Activated naive CD4-positive, alpha-beta T cell treated with anti-CD3 and anti-CD28 coated beads, Interleukin-2, amount 50 U/mL, for 72 hours (primary cell): Measurements from ENCODE around the gene HSBP1L1. TPM values are rescaled to one million over a fixed set of nuclear protein-coding genes. Genes with fewer than 3 reads are reported as not detected.
A peak's percentile ranks its signal among the peaks of the same experiment; 100 is the strongest.
"Not testable (repeated sequence)": the region's sequence is repeated elsewhere in the genome, so short reads cannot be mapped to it uniquely, and the experiment has no call there.

ENCODE experiments used
- ATAC-seq, 2 donors: fragments of 150-1000 bp; cut with Tn5 transposase; 2 replicates each; pipeline ENCODE4 v1.10.0; 2021; ENCODE audit warnings: mild to moderate bottlenecking in 2 of 2, moderate library complexity in 2 of 2
- DNase-seq, 2 donors: peaks; one replicate each; pipeline ENCODE4 v3.0.0; 2021 to 2022; ENCODE audit warnings: low spot score in 2 of 2
- H3K27ac Mint-ChIP-seq, 2 donors: one replicate each; pipeline ENCODE4 v1.8.0; 2022; ENCODE audit warnings: mild to moderate bottlenecking in 2 of 2, mixed read lengths in 2 of 2
- H3K36me3 Mint-ChIP-seq, 2 donors: one replicate each; pipeline ENCODE4 v1.8.0; 2022; ENCODE audit warnings: mixed read lengths in 2 of 2
- H3K9me3 Mint-ChIP-seq, 2 donors: one replicate each; pipeline ENCODE4 v1.8.0; 2022; ENCODE audit warnings: mixed read lengths in 2 of 2
- total RNA-seq, 2 donors: library from RNA; stranded (reverse); gene quantifications; one replicate each; pipeline ENCODE4 v1.2.3, GENCODE V29; 2022

Gene HSBP1L1
- total RNA-seq, 2 donors from 2014 or later = 5.9 to 21.6 TPM

GRCh38 chr18:79983793-79984192 is 19.4 kb downstream of the HSBP1L1 start:
- ATAC-seq = no peak
- peak overlapping the region in 1 of 2 donors; percentile 92 for H3K27ac Mint-ChIP-seq

GRCh38 chr18:79985172-79985571 is 20.7 kb downstream of the HSBP1L1 start:
- Mint-ChIP-seq H3K27ac (peak overlapping the region in 1 of 2 donors; percentile 14), H3K36me3 (peaks cover 12 to 43% of the 10 kb centered on the region in 2 donors), H3K9me3 (no peaks in the 10 kb centered on the region)
- DNase-seq (no peak), ATAC-seq (no peak)

More at GRCh38 chr18:79983793-79984192, 19.4 kb downstream of the HSBP1L1 start:
- DNase-seq = no peak
- no peaks in the 10 kb centered on the region for H3K9me3 Mint-ChIP-seq
- H3K36me3 Mint-ChIP-seq = peaks cover 12 to 37% of the 10 kb centered on the region in 2 donors

DNA sequence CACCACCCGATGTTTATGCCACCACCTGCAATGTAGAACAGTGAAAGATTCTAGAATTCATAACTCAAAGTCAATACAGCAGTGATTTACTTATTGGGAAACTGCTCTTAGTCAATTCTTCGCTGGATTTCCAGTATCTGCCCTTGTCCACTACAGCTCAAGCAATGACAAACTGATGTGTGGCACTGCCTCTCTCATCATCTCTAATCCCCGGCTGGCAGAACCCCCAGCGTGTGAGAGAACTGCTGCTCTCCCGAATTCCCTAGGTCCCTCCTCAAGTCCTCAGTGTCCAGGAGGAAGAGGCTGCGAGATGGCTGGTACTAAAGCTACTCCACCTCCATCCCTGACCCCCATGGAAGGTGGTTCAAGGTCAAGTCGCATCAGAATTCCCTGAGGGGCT is 22.3 kb downstream of the HSBP1L1 start:
- DNase-seq = no peak
- no peak for ATAC-seq
- H3K9me3 Mint-ChIP-seq = no peaks in the 10 kb centered on the region
- peaks cover 12 to 41% of the 10 kb centered on the region in 2 donors for H3K36me3 Mint-ChIP-seq
- peak overlapping the region; percentile 90 to 93 for H3K27ac Mint-ChIP-seq

- Mint-ChIP-seq H3K36me3 (peaks cover 12 to 33% of the 10 kb centered on the region in 2 donors), H3K27ac (peak overlapping the region; percentile 90 to 95), H3K9me3 (no peaks in the 10 kb centered on the region)
- ATAC-seq (no peak), DNase-seq (no peak)
Measured at GRCh38 chr18:79987566-79987965, 23.1 kb downstream of the HSBP1L1 start.

- DNase-seq (peak; percentile 69 to 77), ATAC-seq (peak; percentile 70 to 73)
- H3K9me3 Mint-ChIP-seq = no peaks in the 10 kb centered on the region
- peak overlapping the region; percentile 90 to 95 for H3K27ac Mint-ChIP-seq
- peaks cover 12 to 33% of the 10 kb centered on the region in 2 donors for H3K36me3 Mint-ChIP-seq
Measured at GRCh38 chr18:79988071-79988450, 23.6 kb downstream of the HSBP1L1 start.

DNA sequence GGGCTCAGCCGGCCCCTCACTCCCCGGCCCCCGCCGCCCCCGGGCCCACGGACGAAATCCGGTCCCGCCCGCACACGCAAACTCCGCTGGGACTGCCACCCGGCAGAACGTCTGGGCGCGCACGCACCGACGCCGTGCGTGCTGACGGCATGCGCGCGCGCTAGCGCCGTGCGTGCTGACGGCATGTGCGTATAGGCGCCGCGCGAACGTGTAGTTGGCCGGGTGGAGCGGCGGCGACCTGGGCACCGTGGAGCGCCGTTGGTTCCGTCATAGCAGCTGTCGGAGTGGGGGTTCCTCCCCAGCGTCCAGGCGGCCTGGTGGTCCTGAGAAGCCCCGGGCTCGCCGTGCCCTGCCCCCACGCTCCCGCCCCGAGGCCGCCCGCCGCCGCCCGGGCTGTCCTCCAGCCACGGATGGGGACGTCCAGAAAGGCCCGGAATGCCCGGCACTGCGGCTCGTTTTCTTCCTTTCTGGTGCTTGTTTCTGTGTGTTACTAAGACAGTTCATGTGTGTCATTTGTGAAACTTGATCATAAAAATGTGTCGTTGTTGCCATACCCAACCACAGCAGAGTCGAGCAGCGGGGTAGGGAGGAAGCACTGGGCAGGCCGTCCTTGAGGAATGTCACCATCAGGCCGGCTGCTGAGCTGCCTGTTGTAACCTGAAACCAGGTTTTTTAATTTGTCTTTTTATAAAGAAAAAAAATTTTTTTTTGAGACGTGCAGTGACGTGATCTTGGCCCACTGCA is 24.2 kb downstream of the HSBP1L1 start, which contains the start of gene TXNL4A:
TSS of gene TXNL4A (minus strand) at position 113 of the 744 bp plus-strand sequence. CDS start 171 bp downstream, outside the sequence.
- DNase-seq = peak; percentile 85 to 88
- H3K9me3 Mint-ChIP-seq = no peaks in the 10 kb centered on the region
- peak; percentile 98 to 99 for ATAC-seq
- H3K36me3 Mint-ChIP-seq = peaks cover 12 to 32% of the 10 kb centered on the region in 2 donors
- H3K27ac Mint-ChIP-seq = peak within 1 kb of the TSS; percentile 90 to 99

DNA sequence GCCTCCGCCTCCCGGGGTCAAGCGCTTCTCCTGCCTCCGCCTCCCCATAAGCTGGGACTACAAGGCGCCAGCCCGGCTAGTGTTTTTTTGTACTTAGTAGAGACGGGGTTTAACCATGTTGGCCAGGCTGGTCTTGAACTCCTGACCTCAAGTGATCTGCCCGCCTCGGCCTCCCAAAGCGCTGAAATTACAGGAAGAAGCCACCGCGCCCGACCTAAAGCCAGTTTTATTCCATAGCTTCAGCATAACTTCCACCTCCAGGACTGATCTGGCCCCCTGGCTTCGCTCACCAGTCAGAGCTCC is 24.7 kb downstream of the HSBP1L1 start:
- Mint-ChIP-seq H3K36me3 (peaks cover 12 to 27% of the 10 kb centered on the region in 2 donors), H3K9me3 (no peaks in the 10 kb centered on the region), H3K27ac (peak overlapping the region; percentile 90 to 99)
- no peak for ATAC-seq
- no peak for DNase-seq

- Mint-ChIP-seq H3K36me3 (peaks cover 12 to 14% of the 10 kb centered on the region in 2 donors), H3K27ac (no peak overlapping the region), H3K9me3 (no peaks in the 10 kb centered on the region)
- ATAC-seq = no peak
- DNase-seq = no peak
Measured at GRCh38 chr18:79991494-79991893, 27.1 kb downstream of the HSBP1L1 start.

GRCh38 chr18:79999701-80000100 is 35.3 kb downstream of the HSBP1L1 start:
- H3K27ac Mint-ChIP-seq, H3K36me3 Mint-ChIP-seq, DNase-seq: not testable (repeated sequence)
- ATAC-seq = peak in 1 of 2 donors; percentile 59
- peaks cover 12 to 14% of the 10 kb centered on the region in 2 donors for H3K9me3 Mint-ChIP-seq

DNA sequence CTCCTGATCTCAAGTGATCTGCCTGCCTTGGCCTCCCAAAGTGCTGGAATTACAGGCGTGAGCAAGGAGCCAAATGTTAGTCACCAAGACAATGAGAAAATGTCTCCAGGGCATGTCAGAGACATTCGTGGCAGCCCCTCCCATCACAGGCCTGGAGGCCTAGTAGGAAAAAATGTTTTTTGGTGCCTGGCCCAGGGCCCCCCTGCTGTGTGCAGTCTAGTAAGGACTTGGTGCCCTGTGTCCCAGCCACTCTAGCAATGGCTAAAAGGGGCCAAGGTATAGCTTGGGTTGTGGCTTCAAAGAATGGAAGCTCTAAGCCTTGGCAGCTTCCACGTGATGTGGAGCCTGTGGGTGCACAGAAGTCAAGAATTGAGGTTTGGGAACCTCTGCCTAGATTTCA is 36.4 kb downstream of the HSBP1L1 start:
- Mint-ChIP-seq H3K36me3 (peaks cover 9 to 10% of the 10 kb centered on the region in 2 donors), H3K27ac (no peak overlapping the region), H3K9me3 (peaks cover 12 to 14% of the 10 kb centered on the region in 2 donors)
- DNase-seq = no peak
- no peak for ATAC-seq

DNA sequence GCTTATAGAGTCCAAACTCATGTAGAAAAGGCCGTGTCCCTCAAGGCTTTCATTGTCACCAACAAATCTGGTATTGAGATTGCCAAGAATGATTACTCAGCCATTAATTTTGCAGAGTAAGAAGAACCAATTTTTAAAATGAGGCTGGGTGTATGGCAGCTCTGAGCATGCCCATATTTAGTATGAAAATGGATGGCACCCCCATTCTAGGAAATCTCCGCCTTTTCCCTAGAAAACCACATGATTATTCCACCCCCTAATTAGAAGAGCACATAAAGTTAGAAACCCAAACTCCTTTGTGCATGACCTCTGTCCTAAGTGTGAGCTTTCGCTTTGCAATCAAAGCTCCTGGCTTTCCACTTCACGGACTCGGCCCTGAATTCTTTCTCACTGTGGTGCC is 38.0 kb downstream of the HSBP1L1 start:
- ATAC-seq (no peak), DNase-seq (no peak)
- Mint-ChIP-seq H3K9me3 (peaks cover 14 to 15% of the 10 kb centered on the region in 2 donors), H3K36me3 (peaks cover 9 to 10% of the 10 kb centered on the region in 2 donors), H3K27ac (no peak overlapping the region)

DNA sequence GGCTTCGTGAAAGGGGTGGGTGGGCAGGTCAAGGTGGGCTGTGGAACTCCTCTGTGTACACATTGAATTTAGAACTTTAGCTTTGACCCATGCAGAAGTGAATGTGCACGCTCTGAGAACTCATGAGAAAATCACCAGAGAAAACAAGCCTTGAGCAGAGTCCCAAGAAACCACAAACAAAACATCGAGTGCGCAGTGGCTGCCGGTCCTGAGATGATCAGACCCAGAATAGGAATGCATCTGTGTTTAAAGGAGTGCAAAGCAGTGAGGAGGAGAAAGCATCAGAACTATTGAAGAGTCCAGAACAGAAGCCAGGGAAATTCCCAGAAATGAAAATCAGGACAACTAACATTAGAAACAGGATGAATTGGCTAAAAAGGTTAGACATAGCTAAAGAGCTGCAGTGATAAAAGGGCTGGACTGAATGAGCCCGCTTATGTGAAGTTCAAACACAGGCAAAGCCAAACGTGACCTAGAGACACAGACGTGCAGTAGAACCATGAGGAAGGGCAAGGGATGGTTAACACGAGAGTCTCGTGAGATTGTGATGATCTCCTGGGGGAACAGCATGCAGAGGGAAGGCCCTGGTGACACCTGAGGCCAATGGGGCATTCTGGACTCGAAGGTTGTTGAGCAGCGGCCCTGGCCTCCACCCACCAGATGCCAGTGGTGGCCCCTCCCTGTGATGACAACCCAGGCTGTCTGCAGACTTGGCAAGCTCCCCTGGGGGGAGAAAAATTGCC is 40.3 kb downstream of the HSBP1L1 start:
- peaks cover 14 to 19% of the 10 kb centered on the region in 2 donors for H3K36me3 Mint-ChIP-seq
- ATAC-seq (no peak), DNase-seq (no peak)
- peaks cover 18 to 19% of the 10 kb centered on the region in 2 donors for H3K9me3 Mint-ChIP-seq
- no peak overlapping the region for H3K27ac Mint-ChIP-seq

- no peak for DNase-seq
- H3K36me3 Mint-ChIP-seq = peaks cover 13 to 19% of the 10 kb centered on the region in 2 donors
- H3K27ac Mint-ChIP-seq = no peak overlapping the region
- no peak for ATAC-seq
- peaks cover 15 to 20% of the 10 kb centered on the region in 2 donors for H3K9me3 Mint-ChIP-seq
Measured at GRCh38 chr18:80006724-80007123, 42.3 kb downstream of the HSBP1L1 start.

DNA sequence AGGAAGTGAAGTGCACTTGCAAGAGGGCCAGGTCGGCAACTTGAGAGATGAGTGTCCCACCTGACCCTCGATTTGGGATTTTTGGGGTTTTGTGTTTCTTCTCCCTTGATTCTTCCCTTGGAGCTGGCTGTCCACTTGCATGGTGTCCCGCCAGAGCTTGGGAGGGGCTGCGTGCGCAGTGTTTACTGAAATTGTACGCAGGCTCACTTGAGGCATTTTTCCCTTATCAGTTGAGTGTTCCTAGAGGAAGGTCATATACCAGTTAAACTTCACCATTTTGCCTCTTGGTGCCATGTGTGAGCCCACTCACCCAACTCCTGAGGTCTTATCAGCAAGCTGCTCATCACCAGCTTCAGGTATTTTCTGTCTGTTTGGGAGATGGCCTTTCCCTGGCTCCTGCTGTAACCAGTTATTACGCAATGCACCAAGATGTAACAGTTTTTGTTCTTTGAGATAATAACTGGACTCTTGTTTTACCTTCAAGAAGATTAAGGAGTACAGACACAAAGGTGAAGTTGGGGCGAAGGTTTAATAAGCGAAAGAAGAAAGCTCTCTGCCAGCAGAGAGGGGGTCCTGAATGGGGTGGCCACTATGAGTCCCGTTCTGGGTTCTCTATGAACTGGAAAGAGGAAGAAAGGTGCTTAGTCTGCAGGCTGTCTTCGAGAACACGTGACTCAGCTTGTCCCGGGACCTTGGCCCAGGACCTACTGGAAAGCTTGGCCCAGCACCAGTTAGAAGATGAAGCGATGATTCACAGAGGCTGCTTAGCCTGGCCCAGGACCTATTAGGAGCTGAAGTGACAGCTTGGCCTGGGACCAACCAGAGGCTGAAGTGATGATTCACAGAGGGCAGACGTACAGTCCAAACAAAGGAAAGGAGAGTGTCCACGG is 45.5 kb downstream of the HSBP1L1 start:
- ATAC-seq = no peak
- H3K27ac Mint-ChIP-seq = no peak overlapping the region
- peaks cover 23 to 29% of the 10 kb centered on the region in 2 donors for H3K36me3 Mint-ChIP-seq
- peaks cover 12 to 24% of the 10 kb centered on the region in 2 donors for H3K9me3 Mint-ChIP-seq
- DNase-seq = no peak

DNA sequence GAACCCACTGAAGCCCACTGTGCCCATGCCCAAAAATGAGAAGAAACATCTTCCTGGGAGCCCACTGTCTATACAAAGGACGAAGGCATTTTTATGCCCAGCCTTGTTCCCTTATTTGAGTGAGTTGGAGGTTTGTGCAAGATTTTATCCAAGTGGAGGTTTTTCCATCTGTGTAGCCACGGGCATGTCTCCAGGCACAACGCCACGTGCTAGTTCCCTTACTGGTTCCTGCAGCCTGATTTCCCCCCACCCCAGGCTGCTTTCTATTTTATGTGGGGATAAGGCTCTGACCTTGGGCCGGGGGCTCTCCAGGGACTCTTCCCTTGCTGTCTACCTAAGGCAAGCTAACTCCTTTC is 46.1 kb downstream of the HSBP1L1 start:
- peaks cover 23 to 29% of the 10 kb centered on the region in 2 donors for H3K36me3 Mint-ChIP-seq
- no peak overlapping the region for H3K27ac Mint-ChIP-seq
- ATAC-seq = no peak
- peaks cover 12 to 24% of the 10 kb centered on the region in 2 donors for H3K9me3 Mint-ChIP-seq
- no peak for DNase-seq

GRCh38 chr18:80011496-80012137 is 47.2 kb downstream of the HSBP1L1 start:
- peaks cover 12 to 24% of the 10 kb centered on the region in 2 donors for H3K9me3 Mint-ChIP-seq

More at GRCh38 chr18:80011496-80012137, 47.2 kb downstream of the HSBP1L1 start:
- ATAC-seq, DNase-seq, H3K27ac Mint-ChIP-seq: not testable (repeated sequence)
- H3K36me3 Mint-ChIP-seq = peaks cover 23 to 29% of the 10 kb centered on the region in 2 donors
